GM13976 (cell line): ENCODE data around the gene PCYOX1L.

Experiments
- DNase-seq: peaks from one replicate; pipeline ENCODE4 v3.0.0; 2012; ENCODE audit warnings: low spot score
- in situ Hi-C: fragments of 300-500 bp; cut with MboI; formaldehyde crosslinking; loops from one replicate; pipeline ENCODE4 v1.12.0; 2022; ENCODE audit warnings: low sequenced_read_pairs, mixed read lengths, inconsistent platforms; ENCODE audit not compliant: unreplicated experiment
- TF ChIP-seq, protein P1 (sequence below): IDR thresholded peaks from 2 replicates; pipeline ENCODE4 v1.5.1; 2012; ENCODE audit warnings: borderline replicate concordance, mild to moderate bottlenecking; ENCODE audit not compliant: insufficient read depth; ENCODE audit errors: extremely low read depth, missing control alignments, control extremely low read depth

PCYOX1L gene

DNA sequence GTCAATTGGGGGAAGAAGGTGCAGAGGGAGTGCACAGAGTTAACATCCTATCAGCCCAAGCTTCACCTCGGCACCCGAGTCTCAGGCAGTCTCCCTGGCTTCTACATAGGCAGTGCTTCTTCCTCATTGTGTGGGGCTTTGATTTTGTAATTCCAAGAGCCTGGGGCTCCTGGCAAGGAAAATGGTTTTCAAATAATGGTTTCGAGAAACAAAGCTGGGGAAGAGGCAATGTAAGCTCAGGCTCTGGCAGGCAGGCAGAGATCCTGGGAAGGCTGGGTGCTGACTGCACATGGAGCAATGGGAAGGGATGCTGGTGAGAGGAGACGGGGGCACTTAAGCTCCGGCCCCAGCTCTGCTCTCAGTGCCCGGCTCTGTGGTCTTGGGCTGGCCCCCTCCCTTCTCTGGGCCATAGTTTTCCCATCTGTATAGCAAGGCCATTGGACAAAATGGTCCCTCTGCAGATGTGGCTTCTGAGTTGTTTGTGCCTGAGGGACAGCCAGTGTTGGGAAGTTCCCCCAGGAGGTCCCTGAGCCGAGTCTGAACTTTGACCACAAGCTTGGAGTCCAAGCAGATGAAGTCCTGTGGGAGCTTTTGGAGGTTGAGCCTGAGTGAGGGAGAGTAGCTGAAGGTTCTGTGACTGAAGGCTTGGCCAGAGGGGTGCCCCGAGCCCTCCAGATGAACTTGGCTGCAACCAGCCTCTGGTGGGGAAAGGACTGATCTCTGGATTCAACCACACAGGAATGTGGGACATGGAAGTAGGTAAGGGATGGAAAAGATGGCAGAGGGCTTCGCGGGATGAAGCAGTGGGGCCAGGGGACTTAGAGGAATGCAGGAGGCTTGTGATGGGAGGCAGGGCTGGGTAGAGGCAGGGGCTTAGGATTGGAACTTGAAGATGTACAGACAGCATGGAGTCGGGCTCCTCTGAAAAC, 49.7 kb downstream of the PCYOX1L start:
- in situ Hi-C loops = no loop called here
- DNase-seq = no peak
- TF ChIP-seq, protein P1, sequence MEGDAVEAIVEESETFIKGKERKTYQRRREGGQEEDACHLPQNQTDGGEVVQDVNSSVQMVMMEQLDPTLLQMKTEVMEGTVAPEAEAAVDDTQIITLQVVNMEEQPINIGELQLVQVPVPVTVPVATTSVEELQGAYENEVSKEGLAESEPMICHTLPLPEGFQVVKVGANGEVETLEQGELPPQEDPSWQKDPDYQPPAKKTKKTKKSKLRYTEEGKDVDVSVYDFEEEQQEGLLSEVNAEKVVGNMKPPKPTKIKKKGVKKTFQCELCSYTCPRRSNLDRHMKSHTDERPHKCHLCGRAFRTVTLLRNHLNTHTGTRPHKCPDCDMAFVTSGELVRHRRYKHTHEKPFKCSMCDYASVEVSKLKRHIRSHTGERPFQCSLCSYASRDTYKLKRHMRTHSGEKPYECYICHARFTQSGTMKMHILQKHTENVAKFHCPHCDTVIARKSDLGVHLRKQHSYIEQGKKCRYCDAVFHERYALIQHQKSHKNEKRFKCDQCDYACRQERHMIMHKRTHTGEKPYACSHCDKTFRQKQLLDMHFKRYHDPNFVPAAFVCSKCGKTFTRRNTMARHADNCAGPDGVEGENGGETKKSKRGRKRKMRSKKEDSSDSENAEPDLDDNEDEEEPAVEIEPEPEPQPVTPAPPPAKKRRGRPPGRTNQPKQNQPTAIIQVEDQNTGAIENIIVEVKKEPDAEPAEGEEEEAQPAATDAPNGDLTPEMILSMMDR = no peak

DNA sequence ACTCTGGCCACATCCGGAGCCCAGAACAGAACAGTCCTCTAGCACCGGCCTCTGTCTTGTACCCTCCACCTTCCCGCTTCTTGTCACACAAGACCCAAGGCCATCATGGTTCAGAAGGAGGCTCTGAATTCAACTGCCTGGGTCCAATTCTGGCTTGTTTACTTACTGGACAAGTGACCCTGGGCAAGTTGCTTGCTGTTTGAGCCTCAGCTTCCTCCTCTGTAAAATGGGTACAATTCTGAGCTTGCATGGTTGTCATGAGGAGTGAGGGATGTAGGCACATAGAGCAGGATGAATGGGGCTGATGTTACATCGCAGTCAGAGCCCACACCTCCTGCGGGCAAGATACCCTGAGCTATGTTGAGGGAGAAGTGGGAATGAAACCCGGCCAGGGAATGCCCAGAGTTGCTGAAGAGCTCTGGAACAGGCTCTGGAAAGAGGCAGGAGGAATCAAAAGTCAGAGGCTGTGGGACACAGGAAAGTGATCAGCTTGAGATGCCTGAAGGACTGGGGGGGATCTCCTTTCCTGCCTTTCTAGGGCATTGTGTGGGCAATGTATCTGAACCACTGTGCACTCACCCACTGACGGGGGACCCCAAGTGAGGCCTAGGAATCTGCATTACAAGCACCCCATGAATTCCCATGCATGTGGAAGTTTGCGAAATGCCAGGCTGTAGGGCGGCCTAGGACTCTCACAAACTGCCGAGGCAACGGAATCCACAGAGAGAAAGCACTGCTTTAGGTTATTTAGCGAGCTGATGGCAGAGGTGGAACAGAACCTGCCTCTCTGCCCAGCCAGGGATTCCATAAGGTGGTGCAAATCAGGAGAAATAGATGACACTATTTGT, 50.6 kb downstream of the PCYOX1L start:
- TF ChIP-seq, protein P1 = no peak
- DNase-seq = no peak
- in situ Hi-C loops = no loop called here

DNA sequence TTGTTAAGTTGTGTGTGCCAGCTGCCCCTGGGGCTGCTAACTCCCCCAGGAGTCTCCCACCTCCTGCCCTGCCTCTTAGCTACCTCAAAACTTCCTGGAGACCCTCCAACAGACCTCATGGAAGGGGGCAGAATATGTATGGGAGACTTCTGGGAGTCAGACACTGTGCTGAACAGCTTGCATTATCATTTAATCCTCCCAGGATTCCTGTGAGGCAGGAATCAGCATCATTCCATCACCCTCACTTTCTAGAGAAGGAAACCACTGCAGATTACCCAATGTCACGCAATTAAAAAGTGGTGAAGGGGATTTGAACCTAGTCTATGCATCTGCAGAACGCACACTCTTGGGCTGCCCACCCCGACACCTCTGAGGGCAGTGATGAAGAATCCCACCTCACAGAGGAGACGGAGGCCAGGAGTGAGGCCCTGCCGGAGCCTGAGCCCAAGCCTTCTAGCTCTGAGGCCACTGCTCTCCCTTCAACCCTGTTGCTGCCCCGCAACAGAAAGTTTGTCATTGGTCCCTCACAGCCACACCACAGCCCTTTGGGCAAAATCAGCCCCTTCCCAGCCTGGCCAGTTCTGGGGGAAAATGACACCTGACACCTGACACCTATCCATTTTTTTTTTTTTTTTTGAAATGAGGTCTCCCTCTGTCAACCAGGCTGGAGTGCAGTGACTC, 51.6 kb downstream of the PCYOX1L start:
- no peak for DNase-seq
- TF ChIP-seq, protein P1 = no peak
- in situ Hi-C loops = no loop called here

DNA sequence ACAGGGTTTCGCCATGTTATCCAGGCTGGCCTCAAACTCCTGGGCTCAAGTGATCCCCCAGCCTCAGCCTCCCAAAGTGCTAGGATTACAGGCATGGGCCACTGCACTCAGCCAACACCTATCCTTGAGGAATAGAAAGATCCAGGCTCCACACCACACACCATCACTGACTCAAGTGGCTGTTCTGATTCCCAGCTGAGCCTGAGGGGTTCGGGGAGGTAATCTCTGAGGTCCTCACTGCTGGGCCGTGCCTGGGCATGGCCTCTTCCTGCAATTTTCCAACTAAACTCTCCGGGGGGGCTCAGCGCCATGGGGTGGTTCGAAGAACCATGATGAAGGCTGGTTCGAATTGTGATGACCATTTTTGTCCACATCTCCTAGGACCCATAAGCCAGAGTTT, 52.2 kb downstream of the PCYOX1L start:
- no peak for DNase-seq
- in situ Hi-C loops = no loop called here
- TF ChIP-seq, protein P1 = no peak

DNA sequence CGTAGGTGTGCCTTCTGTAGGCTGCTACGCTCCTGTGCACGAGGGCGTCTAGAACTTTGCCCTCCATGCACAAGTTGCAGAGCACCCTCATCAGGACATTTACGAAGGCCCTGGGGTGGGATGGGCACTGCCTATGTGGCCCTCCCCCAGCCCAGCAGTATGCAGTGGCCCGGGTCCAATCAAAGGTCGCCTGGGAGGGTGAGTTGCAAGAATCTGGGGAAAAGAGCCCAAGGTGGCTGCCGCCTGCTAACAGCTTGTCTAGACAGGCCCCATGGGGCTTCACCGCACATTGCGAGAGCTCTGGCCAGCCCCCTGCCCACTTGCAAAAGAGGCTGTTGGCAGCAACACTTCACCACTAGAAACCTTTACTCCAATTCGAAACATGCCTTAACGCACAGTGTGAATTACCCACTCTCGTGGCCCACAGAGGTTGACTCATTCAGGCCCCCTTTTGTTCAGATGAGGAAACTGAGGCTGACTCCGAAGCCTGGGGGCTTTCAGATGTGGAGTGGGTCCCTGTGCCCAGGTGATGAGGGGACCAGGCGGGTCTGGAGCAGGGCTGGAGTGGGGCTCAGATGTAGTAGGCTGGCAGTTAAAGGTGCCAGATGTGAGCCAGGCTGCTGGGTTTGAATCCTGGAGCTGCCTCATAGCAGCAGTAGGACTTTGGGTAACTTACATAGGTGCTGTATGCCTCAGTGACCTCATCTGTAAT, 53.0 kb downstream of the PCYOX1L start:
- TF ChIP-seq, protein P1 = no peak
- DNase-seq = no peak
- in situ Hi-C loops = no loop called here
